ENCODE results near the gene PAFAH2.
A peak's percentile ranks its signal among the peaks of the same experiment; 100 is the strongest.
"Not testable (repeated sequence)": the region's sequence is repeated elsewhere in the genome, so short reads cannot be mapped to it uniquely, and the experiment has no call there.

The PAFAH2 gene

GRCh38 chr1:25985171-25985570 lies 12.7 kb downstream of the PAFAH2 start:
- no peak for DNase-seq (ENCODE audit: low spot score)

- no peak for DNase-seq (ENCODE audit: low spot score)
These were observed 18.7 kb downstream of the PAFAH2 start for GRCh38 chr1:25979210-25979609.

- no peak for DNase-seq (ENCODE audit: low spot score)
These were observed 19.5 kb downstream of the PAFAH2 start for GRCh38 chr1:25978403-25978802.

DNA sequence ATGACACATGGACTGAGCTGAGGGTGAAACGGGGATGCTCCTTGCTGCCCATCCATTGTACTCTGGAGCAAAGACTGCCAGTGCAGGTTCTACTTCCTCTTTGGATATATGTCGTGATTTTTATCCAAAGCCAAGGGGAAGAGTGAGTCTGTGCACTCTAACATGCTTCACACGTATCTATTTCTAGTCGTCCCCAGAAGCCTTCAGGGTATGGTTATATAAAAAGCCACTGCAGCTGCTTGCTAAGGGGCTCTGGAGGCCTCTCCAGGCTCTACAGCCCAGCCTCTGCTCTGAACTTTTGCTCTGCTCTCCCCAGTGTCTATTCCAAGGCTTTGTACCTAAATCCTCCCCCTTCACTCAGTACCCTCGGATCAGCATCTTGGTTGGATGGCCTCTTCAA lies 20.1 kb downstream of the PAFAH2 start:
- no peak for DNase-seq (ENCODE audit: low spot score)

DNA sequence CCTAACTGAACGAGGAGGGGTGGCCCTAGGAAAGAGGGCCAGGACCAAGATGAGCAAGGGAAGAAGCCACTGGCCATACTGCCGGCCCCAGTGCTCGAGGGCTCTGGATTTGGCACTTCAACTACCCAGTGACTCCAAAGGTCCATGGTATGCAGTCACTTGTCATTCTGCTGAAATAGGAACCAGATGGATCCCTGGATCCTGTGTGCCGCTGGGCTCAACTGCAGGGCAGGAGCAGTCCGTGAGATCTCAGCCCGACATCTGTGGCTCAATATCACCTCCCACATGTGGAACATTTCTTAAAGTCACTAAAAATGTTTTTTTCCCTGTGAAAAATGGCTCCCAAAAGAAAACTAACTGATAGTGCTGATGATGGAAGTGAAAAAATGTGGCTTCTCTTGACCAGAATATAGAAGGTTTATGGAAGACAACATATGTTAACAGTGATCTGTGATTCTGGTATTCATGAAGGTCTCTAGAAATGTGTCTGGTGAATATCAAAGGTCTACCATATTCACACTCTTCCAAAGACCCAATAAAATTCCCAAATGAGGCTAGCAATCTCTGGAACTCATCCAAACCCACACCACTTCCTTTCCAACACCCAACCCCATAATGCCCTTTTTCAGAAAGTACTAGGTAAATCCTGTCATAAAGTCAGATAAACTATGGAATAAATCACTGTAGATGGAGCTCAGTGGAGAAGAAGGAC lies 24.1 kb downstream of the PAFAH2 start:
- no peak for DNase-seq (ENCODE audit: low spot score)

- DNase-seq (ENCODE audit: low spot score), result no peak
These were observed 26.1 kb downstream of the PAFAH2 start for GRCh38 chr1:25971811-25972180.

DNA sequence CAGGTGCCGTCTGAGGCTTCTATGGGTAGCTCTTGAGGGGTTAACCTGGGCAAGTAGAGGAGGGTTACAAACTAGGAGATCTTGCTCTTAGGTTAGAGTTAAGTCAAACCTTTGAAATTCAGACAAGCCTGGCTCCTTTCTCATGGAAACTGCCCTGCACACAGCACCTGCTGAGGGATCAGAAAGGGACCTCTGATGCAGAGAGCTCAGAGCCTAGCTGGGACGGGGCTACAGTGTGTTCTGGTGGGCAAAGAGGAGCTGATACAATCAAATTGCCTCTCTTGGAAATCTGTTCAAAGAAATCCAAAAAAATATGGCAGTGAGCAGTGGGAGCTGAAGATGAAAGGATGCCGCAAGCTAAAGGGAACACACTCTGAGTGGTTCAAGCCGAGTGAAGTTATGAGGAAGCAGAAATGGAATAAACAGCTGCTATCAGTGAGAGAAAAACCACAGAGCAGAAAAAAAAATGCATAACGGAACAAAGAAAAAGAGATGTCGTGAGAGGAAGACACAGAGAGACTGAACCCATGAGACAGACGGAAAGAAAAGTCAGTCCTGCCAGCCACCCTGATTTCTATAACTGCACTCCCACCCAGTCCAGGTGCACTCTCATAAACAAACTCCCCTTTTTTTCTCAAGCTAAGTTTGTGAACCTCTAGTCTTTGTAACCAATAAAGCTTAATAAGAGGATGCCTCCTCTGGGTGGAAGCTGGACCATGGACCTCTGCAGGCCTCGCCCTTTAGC lies 26.6 kb downstream of the PAFAH2 start:
- DNase-seq (ENCODE audit: low spot score), result peak; percentile 57

GRCh38 chr1:25967308-25967707 lies 30.6 kb downstream of the PAFAH2 start:
- no peak for DNase-seq (ENCODE audit: low spot score)

DNA sequence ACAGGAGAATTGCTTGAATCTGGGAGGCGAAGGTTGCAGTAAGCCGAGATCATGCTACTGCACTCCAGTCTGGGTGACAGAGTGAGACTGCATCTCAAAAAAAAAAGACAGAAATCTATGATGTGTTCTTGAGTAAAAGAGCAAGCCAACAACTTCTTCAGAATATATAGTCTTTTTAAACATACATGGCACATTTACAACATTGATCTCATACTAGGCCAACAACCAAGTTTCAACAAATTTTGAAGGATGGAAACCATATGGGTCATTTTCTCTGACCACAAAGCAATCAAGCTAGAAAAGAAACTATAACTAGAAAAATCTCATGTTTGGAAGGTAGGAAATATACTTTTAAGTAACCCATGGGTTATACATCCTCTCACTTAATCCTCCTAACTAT lies 38.3 kb downstream of the PAFAH2 start:
- no peak for DNase-seq (ENCODE audit: low spot score)

DNA sequence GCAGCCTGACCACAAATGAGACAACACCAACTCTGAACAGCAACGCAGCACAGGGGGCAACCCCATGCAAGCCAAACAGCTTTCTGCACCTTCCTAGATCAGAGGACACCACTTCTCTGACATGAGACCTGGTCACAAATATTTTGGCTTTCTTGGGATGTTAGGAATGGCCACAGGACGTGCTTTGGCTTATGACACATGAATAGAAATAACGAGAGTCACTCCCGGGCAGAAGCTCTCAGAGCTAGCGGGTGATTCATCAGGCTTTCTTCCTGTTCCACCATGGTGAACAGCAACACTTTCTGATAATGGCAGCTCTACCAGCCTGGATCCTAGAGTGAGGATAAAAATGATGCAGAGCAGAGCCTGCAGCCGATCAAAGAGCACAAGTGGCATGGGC lies 39.4 kb downstream of the PAFAH2 start:
- DNase-seq (ENCODE audit: low spot score), result no peak

DNA sequence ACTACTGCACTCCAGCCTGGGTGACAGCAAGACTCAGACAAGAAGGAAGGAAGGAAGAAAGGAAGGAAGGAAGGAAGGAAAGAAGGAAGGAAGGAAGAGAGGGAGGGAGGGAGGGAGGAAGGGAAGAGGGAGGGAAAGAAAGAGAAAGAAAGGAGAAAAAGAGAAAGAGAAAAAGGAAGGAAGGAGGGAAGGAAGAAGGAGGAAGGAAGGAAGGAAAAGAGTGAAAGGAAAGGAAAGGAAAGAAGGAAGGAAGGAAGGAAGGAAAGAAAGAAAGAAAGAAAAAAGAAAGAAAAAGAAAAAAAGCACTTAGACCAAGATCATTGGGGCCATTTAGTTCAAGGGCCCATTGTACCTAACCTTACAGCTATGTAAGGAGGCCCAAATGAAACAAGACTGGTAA lies 42.3 kb downstream of the PAFAH2 start:
- DNase-seq (ENCODE audit: low spot score), result no peak

- DNase-seq (ENCODE audit: low spot score), result no peak
These were observed 43.5 kb downstream of the PAFAH2 start for GRCh38 chr1:25954282-25954938.

- no peak for DNase-seq (ENCODE audit: low spot score)
These were observed 44.9 kb downstream of the PAFAH2 start for GRCh38 chr1:25952841-25953401.

- no peak for DNase-seq (ENCODE audit: low spot score)
These were observed 49.2 kb downstream of the PAFAH2 start for GRCh38 chr1:25948641-25949040.

DNA sequence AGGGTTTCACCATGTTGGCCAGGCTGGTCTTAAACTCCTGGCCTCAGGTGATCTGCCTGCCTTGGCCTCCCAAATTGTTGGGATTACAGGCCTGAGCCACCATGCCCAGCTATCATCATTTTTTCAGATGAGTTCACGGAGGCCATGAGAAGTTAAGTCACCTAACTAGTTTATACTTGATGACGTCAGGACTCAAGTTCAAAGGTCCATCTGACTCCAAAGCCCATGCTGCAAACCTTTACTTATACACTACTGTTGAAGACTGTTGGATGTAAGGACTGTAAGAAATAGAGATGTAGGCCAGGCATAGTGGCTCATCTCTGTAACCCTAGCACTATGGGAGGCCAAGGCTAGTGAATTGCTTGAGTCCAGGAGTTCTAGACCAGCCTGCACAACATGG lies 50.8 kb downstream of the PAFAH2 start:
- no peak for DNase-seq (ENCODE audit: low spot score)

DNA sequence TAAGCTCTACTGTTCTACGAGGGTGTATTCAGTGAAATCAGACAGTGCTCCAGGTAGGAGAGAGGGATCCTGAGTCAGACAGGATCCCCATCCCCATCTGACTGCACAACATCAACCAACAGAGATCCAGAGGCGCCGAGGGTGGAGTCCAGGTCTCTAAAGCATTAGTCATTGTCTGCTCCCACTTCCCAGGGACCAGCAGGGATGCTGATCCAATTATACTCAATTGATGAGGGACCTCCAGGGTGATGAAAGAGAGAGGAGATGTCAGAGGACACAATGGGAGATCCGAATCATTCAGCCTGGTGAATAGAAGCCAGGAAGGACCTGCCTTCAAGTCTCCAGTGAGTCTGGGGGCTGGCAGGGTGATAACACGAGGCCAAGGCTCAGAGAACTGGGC lies 52.1 kb downstream of the PAFAH2 start:
- no peak for DNase-seq (ENCODE audit: low spot score)

DNA sequence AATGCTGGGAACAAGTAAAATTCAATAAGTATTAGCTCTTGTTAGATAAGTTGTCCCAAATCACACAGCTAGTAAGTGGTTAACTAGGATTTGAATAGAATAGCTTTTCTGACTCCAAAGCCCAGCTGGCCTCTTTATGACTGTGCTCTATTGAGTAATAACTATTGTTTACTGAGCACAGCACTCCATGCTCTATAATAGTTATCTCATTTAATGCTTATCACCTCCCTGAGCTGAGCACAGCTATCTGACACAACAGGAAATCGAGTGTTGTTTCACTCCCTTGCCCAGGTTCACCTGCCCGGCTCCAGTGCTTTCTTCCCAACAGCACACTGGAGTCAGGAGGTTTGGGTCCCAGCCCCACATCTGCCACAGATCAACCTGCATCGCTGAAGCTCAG lies 52.9 kb downstream of the PAFAH2 start:
- DNase-seq (ENCODE audit: low spot score), result no peak

- not testable (repeated sequence) for DNase-seq (ENCODE audit: low spot score)
These were observed 54.4 kb downstream of the PAFAH2 start for GRCh38 chr1:25943511-25943910.

- DNase-seq (ENCODE audit: low spot score), result no peak
These were observed 60.9 kb downstream of the PAFAH2 start for GRCh38 chr1:25936947-25937346.

DNA sequence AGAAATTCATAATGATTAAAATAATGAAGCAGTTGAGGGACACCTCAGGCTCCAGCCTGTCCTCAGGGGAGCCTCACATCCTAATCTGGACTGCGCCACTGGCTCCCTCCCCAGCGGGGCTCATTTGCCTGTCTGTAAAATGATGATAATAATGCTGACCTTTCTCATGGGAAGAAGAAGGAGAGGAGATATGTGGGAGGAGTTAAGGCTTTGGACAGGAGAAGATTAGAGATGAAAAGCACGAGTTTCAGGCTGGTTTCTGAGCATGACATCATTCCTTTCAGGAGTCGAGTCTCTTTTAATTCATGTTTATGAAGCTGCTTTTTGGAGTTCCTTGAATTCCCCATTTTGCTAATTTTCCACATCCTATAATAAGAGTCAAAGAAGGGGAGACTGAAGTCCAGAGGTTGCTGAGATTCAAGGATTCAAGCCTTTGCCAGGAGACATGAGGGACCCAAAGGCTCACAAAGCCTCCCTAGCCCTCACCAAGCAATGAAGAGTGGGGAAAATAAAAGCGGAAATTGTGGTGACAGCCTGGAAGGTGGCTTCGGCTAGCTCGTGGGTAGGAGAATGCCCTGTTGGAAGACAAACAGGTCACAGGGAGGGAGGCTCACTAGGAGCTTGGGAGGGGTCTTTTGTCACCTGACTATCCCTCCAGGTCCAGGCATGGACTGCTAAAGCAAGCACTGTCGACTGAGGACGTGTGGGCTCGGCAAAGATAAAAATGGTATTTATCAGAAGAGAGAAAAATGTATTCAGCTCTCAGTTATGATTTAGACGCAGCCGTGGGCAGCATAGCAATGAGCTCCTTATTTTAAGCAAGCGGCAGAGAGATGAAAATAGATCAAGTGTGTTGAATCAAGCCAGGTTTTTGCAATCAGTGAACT lies 64.1 kb downstream of the PAFAH2 start:
- DNase-seq (ENCODE audit: low spot score), result no peak

DNA sequence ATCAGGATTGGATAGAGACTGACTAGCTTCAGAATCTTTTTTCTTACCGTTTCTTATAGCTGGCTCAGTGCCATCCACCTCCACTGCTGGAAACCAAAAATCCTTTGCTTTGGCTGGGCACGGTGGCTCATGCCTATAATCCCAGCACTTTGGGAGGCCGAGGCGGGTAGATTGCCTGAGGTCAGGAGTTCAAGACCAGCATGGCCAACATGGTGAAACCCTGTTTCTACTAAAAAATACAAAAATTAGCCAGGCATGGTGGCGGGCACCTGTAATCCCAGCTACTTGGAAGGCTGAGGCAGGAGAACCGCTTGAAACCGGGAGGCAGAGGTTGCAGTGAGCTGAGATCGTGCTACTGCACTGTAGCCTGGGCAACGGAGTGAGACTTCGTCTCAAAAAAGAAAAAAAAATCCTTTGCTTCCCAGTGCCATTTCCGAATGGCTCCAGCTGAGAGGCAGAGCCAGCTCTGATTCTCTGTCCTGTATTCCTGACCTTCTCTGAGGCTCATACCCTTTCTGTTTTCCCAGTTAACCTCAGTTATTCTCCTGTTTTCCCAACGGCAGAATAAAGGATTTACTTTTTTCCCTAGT lies 65.0 kb downstream of the PAFAH2 start:
- DNase-seq (ENCODE audit: low spot score), result not testable (repeated sequence)

DNA sequence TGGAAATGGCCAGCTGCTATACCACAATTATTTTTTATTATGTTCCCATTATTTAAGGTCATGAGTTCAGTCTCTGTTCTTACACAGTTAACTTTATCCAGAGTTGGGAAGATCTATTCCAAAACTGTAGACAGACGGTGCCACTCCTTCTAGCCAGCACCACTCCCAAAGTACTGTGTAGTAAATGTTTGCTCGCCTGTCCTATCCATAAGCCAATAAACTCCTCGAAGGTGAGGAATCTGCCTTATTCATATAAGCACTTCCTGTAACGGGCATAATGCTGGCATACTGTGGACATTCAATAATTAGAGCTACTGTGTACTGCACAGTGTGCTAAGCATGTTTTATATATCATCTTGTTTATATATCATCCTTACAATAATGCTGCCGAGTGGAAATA lies 65.5 kb downstream of the PAFAH2 start:
- DNase-seq (ENCODE audit: low spot score), result no peak

All from CD4-positive, alpha-beta T cell treated with Interleukin-6 at 100 ng/mL for 8 hours (primary cell).